Liver (tissue), 9 donors: ENCODE results near the gene PELI2. TPM values are rescaled to one million over a fixed set of nuclear protein-coding genes. Genes with fewer than 3 reads are reported as not detected.

ENCODE experiments used
- DNase-seq: peaks from one replicate; pipeline ENCODE4 v3.0.0-alpha.2; 2017; ENCODE audit warnings: low spot score
- H3K27ac ChIP-seq, 2 donors: one replicate each; pipeline ENCODE4 v1.7.0; 2013; ENCODE audit warnings: inconsistent platforms in 2 of 2, low read length in 2 of 2, control low read depth in 1 of 2, low read depth in 1 of 2, mild to moderate bottlenecking in 1 of 2
- H3K27me3 ChIP-seq, 4 donors: one replicate each; pipeline versions ENCODE4 v1.6.1 to v1.7.0; 2013; ENCODE audit warnings: low read length in 3 of 4, inconsistent platforms in 1 of 4, mild to moderate bottlenecking in 1 of 4, moderate library complexity in 1 of 4; ENCODE audit not compliant: control insufficient read depth in 4 of 4, insufficient read depth in 4 of 4
- H3K36me3 ChIP-seq, 4 donors: one replicate each; pipeline versions ENCODE4 v1.6.1 to v1.7.0; 2013; ENCODE audit warnings: low read length in 3 of 4, mild to moderate bottlenecking in 3 of 4, low read depth in 1 of 4, moderate library complexity in 1 of 4; ENCODE audit not compliant: control insufficient read depth in 4 of 4, insufficient read depth in 3 of 4
- H3K4me1 ChIP-seq, 4 donors: one replicate each; pipeline versions ENCODE4 v1.6.1 to v1.7.0; 2013; ENCODE audit warnings: low read length in 3 of 4, mild to moderate bottlenecking in 3 of 4, moderate library complexity in 1 of 4; ENCODE audit not compliant: control insufficient read depth in 4 of 4, insufficient read depth in 4 of 4
- H3K4me3 ChIP-seq, 3 donors: one replicate each; pipeline versions ENCODE4 v1.6.1 to v1.7.0; 2013; ENCODE audit warnings: low read length in 3 of 3, control low read depth in 1 of 3, low read depth in 1 of 3, mild to moderate bottlenecking in 1 of 3
- H3K9ac ChIP-seq, 2 donors: one replicate each; pipeline ENCODE4 v1.7.0; 2013; ENCODE audit warnings: low read length in 2 of 2, mild to moderate bottlenecking in 2 of 2, moderate library complexity in 2 of 2, control low read depth in 1 of 2, low read depth in 1 of 2
- H3K9me3 ChIP-seq, 4 donors: one replicate each; pipeline versions ENCODE4 v1.6.1 to v1.7.0; 2013; ENCODE audit warnings: low read length in 3 of 4; ENCODE audit not compliant: control insufficient read depth in 4 of 4
- ATF3 ChIP-seq: IDR thresholded peaks from 2 replicates; pipeline ENCODE4 v1.6.1; 2016; ENCODE audit warnings: antibody characterized with exemption
- CTCF ChIP-seq: fragments of 150-350 bp; IDR thresholded peaks from 2 replicates; pipeline ENCODE4 v1.5.1; 2017; ENCODE audit warnings: improper control_type of control experiment, low read depth, low read length; ENCODE audit not compliant: missing input control
- EGR1 ChIP-seq, 2 donors: IDR thresholded peaks; 2 replicates each; pipeline ENCODE4 v1.6.1; 2016 to 2018; ENCODE audit warnings: antibody characterized with exemption in 2 of 2, low read depth in 2 of 2
- FOXA1 ChIP-seq: IDR thresholded peaks from 2 replicates; pipeline ENCODE4 v1.6.1; 2016; ENCODE audit warnings: antibody characterized with exemption
- FOXA2 ChIP-seq: IDR thresholded peaks from 2 replicates; pipeline ENCODE4 v1.6.1; 2016; ENCODE audit warnings: antibody characterized with exemption
- GABPA ChIP-seq, 2 donors: IDR thresholded peaks in 1 of 2; conservative IDR thresholded peaks in 1 of 2; 2 replicates each; pipeline ENCODE4 v1.6.1; 2016; ENCODE audit warnings: antibody characterized with exemption in 2 of 2, mild to moderate bottlenecking in 1 of 2, moderate library complexity in 1 of 2
- HNF4A ChIP-seq, 2 donors: conservative IDR thresholded peaks; 2 replicates each; pipeline ENCODE4 v1.6.1; 2016; ENCODE audit warnings: antibody characterized with exemption in 2 of 2, mild to moderate bottlenecking in 2 of 2
- JUND ChIP-seq, 2 donors: IDR thresholded peaks; 2 replicates each; pipeline ENCODE4 v1.6.1; 2016; ENCODE audit warnings: antibody characterized with exemption in 2 of 2
- MAX ChIP-seq: IDR thresholded peaks from 2 replicates; pipeline ENCODE4 v1.6.1; 2016; ENCODE audit warnings: antibody characterized with exemption
- NR2F2 ChIP-seq: IDR thresholded peaks from 2 replicates; pipeline ENCODE4 v1.6.1; 2016; ENCODE audit warnings: antibody characterized with exemption
- RAD21 ChIP-seq, 2 donors: IDR thresholded peaks; 2 replicates each; pipeline ENCODE4 v1.6.1; 2016; ENCODE audit warnings: antibody characterized with exemption in 2 of 2, mild to moderate bottlenecking in 2 of 2
- REST ChIP-seq: IDR thresholded peaks from 2 replicates; pipeline ENCODE4 v1.6.1; 2016; ENCODE audit warnings: antibody characterized with exemption, mild to moderate bottlenecking
- RXRA ChIP-seq, 2 donors: IDR thresholded peaks; 2 replicates each; pipeline ENCODE4 v1.6.1; 2017 to 2018; ENCODE audit warnings: antibody characterized with exemption in 2 of 2, mild to moderate bottlenecking in 1 of 2
- SP1 ChIP-seq: IDR thresholded peaks from 2 replicates; pipeline ENCODE4 v1.6.1; 2018; ENCODE audit warnings: antibody characterized with exemption, mild to moderate bottlenecking
- TAF1 ChIP-seq: conservative IDR thresholded peaks from 2 replicates; pipeline ENCODE4 v1.6.1; 2016; ENCODE audit warnings: antibody characterized with exemption, mild to moderate bottlenecking
- YY1 ChIP-seq: IDR thresholded peaks from 2 replicates; pipeline ENCODE4 v1.6.1; 2016; ENCODE audit warnings: antibody characterized with exemption, mild to moderate bottlenecking
- ZBTB33 ChIP-seq: IDR thresholded peaks from 2 replicates; pipeline ENCODE4 v1.6.1; 2016; ENCODE audit warnings: antibody characterized with exemption
- WGBS: extraction: QIAGEN DNeasy Blood & Tissue Kit; methylation state at CpG from one replicate; pipeline ENCODE4 v1.1.7; 2013; 5-methylcytosine and 5-hydroxymethylcytosine counted together
- polyA plus RNA-seq, 2 donors: library from polyadenylated mRNA; stranded (reverse) in 1 of 2; unstranded in 1 of 2; fragments of 200-250 nt in 1 of 2; fragments of >200 nt in 1 of 2; fragmentation: Nextera tagmentation in 1 of 2; extraction: Ambion mirVana in 1 of 2; gene quantifications; one replicate each; pipeline versions ENCODE4 v1.2.1 to v1.2.3, GENCODE V29; 2013 to 2015
- total RNA-seq, 2 donors: library from RNA; depleted of rRNA; stranded (reverse); fragments of >200 nt; gene quantifications; one replicate each; pipeline ENCODE4 v1.2.3, GENCODE V29; 2014
- donor health status: healthy.
- donor health status: healthy.
- donor health status: healthy.
- donor health status: healthy.
- donor health status: healthy.

The PELI2 gene
- total and polyA plus RNA-seq, 4 donors, result 0.68 to 2.9 (median 1.2) TPM

- TF ChIP-seq ATF3 (no peak), CTCF (no peak), RAD21 (IDR thresholded peaks at IDR 0.05) (no peak), TAF1 (no peak)
Measured at GRCh38 chr14:56313789-56314188, 195.6 kb downstream of the PELI2 start (continued).

GRCh38 chr14:56318393-56319115 is 200.3 kb downstream of the PELI2 start:
- 84% methylated on average over 9 of the region's 9 CpGs for WGBS
- no peaks in the 10 kb centered on the region for H3K36me3 ChIP-seq

More at GRCh38 chr14:56318393-56319115, 200.3 kb downstream of the PELI2 start:
- TF ChIP-seq JUND (IDR thresholded peaks at IDR 0.05) (no peak), ATF3 (no peak), TAF1 (no peak), RAD21 (IDR thresholded peaks at IDR 0.05) (no peak), FOXA2 (no peak), HNF4A (conservative IDR thresholded peaks at IDR 0.05) (no peak), GABPA (IDR thresholded peaks at IDR 0.05 in 1 of 2, conservative IDR thresholded peaks at IDR 0.05 in 1 of 2) (no peak), RXRA (IDR thresholded peaks at IDR 0.05) (no peak), SP1 (no peak), ZBTB33 (no peak), FOXA1 (no peak), NR2F2 (no peak), MAX (no peak), EGR1 (IDR thresholded peaks at IDR 0.05; ENCODE audit: low read depth in 2 of 2) (no peak), YY1 (no peak), REST (no peak)
- no peak for DNase-seq
- H3K4me3 ChIP-seq, result no peak overlapping the region
- no peaks in the 10 kb centered on the region for H3K4me1 ChIP-seq
- H3K9ac ChIP-seq, result no peak overlapping the region
- H3K27me3 ChIP-seq, result no peaks in the 10 kb centered on the region
- no peak overlapping the region for H3K27ac ChIP-seq
- no peaks in the 10 kb centered on the region for H3K9me3 ChIP-seq
